A673 (cell line): ENCODE results near the gene SCD5.

Experiments
- EZH2 ChIP-seq: fragments of 200-600 bp; sonication (generic); IDR thresholded peaks from 2 replicates; pipeline ENCODE4 v1.6.1; 2017; ENCODE audit warnings: borderline replicate concordance, low read depth, mild to moderate bottlenecking, mixed read lengths, antibody characterized with exemption, low read length; ENCODE audit not compliant: poor library complexity, severe bottlenecking
- TF ChIP-seq, protein P1 (sequence below): fragments of 300-800, 200-600 bp; sonication (generic); conservative IDR thresholded peaks from 2 replicates; pipeline ENCODE4 v1.5.1; 2017; ENCODE audit warnings: low read depth, mild to moderate bottlenecking, antibody characterized with exemption, low read length, moderate library complexity, mixed read lengths

DNA sequence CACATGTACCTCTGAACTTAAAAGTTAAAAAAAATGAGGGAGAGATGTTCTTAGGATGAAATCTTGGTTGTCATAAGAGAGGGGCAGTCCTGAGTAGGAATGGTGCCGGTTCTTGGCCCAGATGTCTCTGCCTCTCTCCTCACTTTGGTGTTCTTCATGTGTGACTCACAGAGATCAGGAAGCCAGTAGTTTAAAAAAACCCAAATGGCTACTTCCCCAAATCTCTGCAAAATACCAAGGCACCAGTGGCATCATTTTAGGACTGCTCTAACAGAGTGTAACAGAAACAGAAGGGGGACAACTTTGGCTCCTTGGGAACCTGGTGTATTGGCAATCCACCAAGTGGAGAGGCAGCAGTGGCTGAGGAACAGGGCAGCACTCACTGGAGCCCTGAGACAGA, 116.8 kb downstream of the SCD5 start:
- TF ChIP-seq, protein P1, sequence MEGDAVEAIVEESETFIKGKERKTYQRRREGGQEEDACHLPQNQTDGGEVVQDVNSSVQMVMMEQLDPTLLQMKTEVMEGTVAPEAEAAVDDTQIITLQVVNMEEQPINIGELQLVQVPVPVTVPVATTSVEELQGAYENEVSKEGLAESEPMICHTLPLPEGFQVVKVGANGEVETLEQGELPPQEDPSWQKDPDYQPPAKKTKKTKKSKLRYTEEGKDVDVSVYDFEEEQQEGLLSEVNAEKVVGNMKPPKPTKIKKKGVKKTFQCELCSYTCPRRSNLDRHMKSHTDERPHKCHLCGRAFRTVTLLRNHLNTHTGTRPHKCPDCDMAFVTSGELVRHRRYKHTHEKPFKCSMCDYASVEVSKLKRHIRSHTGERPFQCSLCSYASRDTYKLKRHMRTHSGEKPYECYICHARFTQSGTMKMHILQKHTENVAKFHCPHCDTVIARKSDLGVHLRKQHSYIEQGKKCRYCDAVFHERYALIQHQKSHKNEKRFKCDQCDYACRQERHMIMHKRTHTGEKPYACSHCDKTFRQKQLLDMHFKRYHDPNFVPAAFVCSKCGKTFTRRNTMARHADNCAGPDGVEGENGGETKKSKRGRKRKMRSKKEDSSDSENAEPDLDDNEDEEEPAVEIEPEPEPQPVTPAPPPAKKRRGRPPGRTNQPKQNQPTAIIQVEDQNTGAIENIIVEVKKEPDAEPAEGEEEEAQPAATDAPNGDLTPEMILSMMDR = no peak
- TF ChIP-seq EZH2 = no peak
